VCaP (cell line): ENCODE measurements around the gene SHLD1.
A peak's percentile ranks its signal among the peaks of the same experiment; 100 is the strongest.

Experiments used
- H3K27ac ChIP-seq: fragments of 450-650 bp; 2 replicates; pipeline ENCODE4 v1.5.1; 2017
- CTCF ChIP-seq: fragments of 450-650 bp; conservative IDR thresholded peaks from 2 replicates; pipeline ENCODE4 v1.5.1; 2017; ENCODE audit warnings: mild to moderate bottlenecking, moderate library complexity

The SHLD1 gene

GRCh38 chr20:5797165-5797564 lies 47.0 kb downstream of the SHLD1 start:
- H3K27ac ChIP-seq = peak overlapping the region; percentile 25
- TF ChIP-seq CTCF = no peak

- TF ChIP-seq CTCF = no peak
- peak overlapping the region; percentile 25 for H3K27ac ChIP-seq
These were observed 47.8 kb downstream of the SHLD1 start for GRCh38 chr20:5797843-5798462.

- peak overlapping the region; percentile 85 for H3K27ac ChIP-seq
These were observed 53.6 kb downstream of the SHLD1 start for GRCh38 chr20:5803754-5804303.

GRCh38 chr20:5806457-5807263 lies 56.5 kb downstream of the SHLD1 start:
- no peak overlapping the region; the same call in 1 of the 2 replicates for H3K27ac ChIP-seq
- no peak for TF ChIP-seq CTCF

GRCh38 chr20:5807431-5807830 lies 57.2 kb downstream of the SHLD1 start:
- no peak for TF ChIP-seq CTCF
- H3K27ac ChIP-seq = no peak overlapping the region

GRCh38 chr20:5808901-5809300 lies 58.7 kb downstream of the SHLD1 start:
- no peak for TF ChIP-seq CTCF
- no peak overlapping the region for H3K27ac ChIP-seq

- no peak for TF ChIP-seq CTCF
- H3K27ac ChIP-seq = no peak overlapping the region
These were observed 59.3 kb downstream of the SHLD1 start for GRCh38 chr20:5809495-5809894.
